Activated CD4-positive, alpha-beta memory T cell treated with anti-CD3 and anti-CD28 coated beads, Interleukin-2, amount 10 ng/mL, durations not matched to agents 7 days and 5 days (primary cell): Measurements from ENCODE around the gene GOLGA6L1. TPM values are rescaled to one million over a fixed set of nuclear protein-coding genes. Genes with fewer than 3 reads are reported as not detected.

Source experiments
- CTCF ChIA-PET: fragments of 350-600 bp; sonication (Branson Sonifier 250); formaldehyde crosslinking; loops from one replicate; lab custom pipeline; 2021; ENCODE audit warnings: antibody characterized with exemption, inconsistent platforms; lab: Charles Lee
- POLR2A ChIA-PET: fragments of 350-600 bp; sonication (Branson Sonifier 250); formaldehyde crosslinking; loops from one replicate; lab custom pipeline; 2021; ENCODE audit warnings: antibody characterized with exemption; lab: Charles Lee
- DNase-seq: peaks from one replicate; pipeline ENCODE4 v3.0.0-alpha.2; 2020
- H3K27ac Mint-ChIP-seq: one replicate; pipeline ENCODE4 v1.8.0; 2021; ENCODE audit warnings: mild to moderate bottlenecking, mixed read lengths
- H3K27me3 Mint-ChIP-seq: one replicate; pipeline ENCODE4 v1.8.0; 2021; ENCODE audit warnings: mixed read lengths
- H3K36me3 Mint-ChIP-seq: one replicate; pipeline ENCODE4 v1.8.0; 2021; ENCODE audit warnings: low read depth, mixed read lengths
- H3K4me1 Mint-ChIP-seq: one replicate; pipeline ENCODE4 v1.8.0; 2021; ENCODE audit warnings: mixed read lengths
- H3K4me3 Mint-ChIP-seq: one replicate; pipeline ENCODE4 v1.8.0; 2021; ENCODE audit warnings: mild to moderate bottlenecking, mixed read lengths
- H3K9me3 Mint-ChIP-seq: one replicate; pipeline ENCODE4 v1.8.0; 2021; ENCODE audit warnings: mixed read lengths
- total RNA-seq, 2 experiments: library from RNA; stranded (reverse); gene quantifications; one replicate each; pipeline ENCODE4 v1.2.3, GENCODE V29; 2021

Gene GOLGA6L1
- total RNA-seq, 2 experiments from 2014 or later: not detected

DNA sequence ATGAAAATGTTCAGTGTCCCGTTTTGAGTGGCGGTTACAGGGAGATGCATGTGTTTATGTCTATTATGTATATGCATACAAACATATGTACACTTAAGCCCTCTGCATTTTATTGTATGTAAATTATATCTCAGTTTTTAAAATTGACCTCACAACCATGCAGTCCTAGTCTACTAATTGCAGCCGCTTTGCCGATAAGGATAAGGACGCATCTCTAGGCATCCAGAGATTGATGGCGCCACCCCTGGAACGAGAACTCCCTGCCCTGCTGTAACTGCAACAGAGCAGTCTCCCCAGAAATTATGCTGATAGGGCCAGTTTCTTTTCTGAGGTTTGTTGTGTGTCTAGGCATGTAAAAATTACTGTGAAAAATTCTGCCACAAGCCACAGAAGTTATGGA is 56.9 kb downstream of the GOLGA6L1 start:
- Mint-ChIP-seq H3K4me3 (no peak overlapping the region), H3K27me3 (no peaks in the 10 kb centered on the region), H3K27ac (no peak overlapping the region), H3K9me3 (no peaks in the 10 kb centered on the region), H3K4me1 (no peaks in the 10 kb centered on the region), H3K36me3 (no peaks in the 10 kb centered on the region)
- ChIA-PET POLR2A (no interaction called here), CTCF (no interaction called here)
- DNase-seq: no peak

Other genes starting within 250 kb of the GOLGA6L1 start
- gene CYFIP1, start 156.5 kb downstream of the GOLGA6L1 start, total RNA-seq: 10 to 100 TPM; 23.1 to 24.9 TPM
- gene TUBGCP5, start 97.3 kb downstream of the GOLGA6L1 start, total RNA-seq: 10 to 100 TPM; 13.2 TPM
- gene GOLGA6L26, start 197.4 kb upstream of the GOLGA6L1 start, total RNA-seq: not detected
- under 1 TPM; 0.33 to 0.38 TPM for gene GOLGA8S, start 217.9 kb upstream of the GOLGA6L1 start, total RNA-seq